ENCODE results near the gene CUL2.
"Not testable (repeated sequence)": the region's sequence is repeated elsewhere in the genome, so short reads cannot be mapped to it uniquely, and the experiment has no call there.

Gene CUL2

GRCh38 chr10:35059481-35059880, 30.7 kb downstream of the CUL2 start:
- intact Hi-C loops (cut with micrococcal nuclease): no loop called here
- H3K4me3 Mint-ChIP-seq: no peak overlapping the region
- H3K27ac Mint-ChIP-seq: no peak overlapping the region
- H3K9me3 Mint-ChIP-seq: no peaks in the 10 kb centered on the region
- no peaks in the 10 kb centered on the region for H3K4me1 Mint-ChIP-seq (ENCODE audit: low read depth)
- H3K27me3 Mint-ChIP-seq: no peaks in the 10 kb centered on the region
- H3K36me3 Mint-ChIP-seq (ENCODE audit: low read depth): peaks cover 80% of the 10 kb centered on the region

GRCh38 chr10:35058686-35059085, 31.5 kb downstream of the CUL2 start:
- no peaks in the 10 kb centered on the region for H3K27me3 Mint-ChIP-seq
- no peak overlapping the region for H3K27ac Mint-ChIP-seq
- H3K4me1 Mint-ChIP-seq (ENCODE audit: low read depth): no peaks in the 10 kb centered on the region
- intact Hi-C loops (cut with micrococcal nuclease): no loop called here
- H3K4me3 Mint-ChIP-seq: no peak overlapping the region
- peaks cover 80% of the 10 kb centered on the region for H3K36me3 Mint-ChIP-seq (ENCODE audit: low read depth)
- H3K9me3 Mint-ChIP-seq: no peaks in the 10 kb centered on the region

DNA sequence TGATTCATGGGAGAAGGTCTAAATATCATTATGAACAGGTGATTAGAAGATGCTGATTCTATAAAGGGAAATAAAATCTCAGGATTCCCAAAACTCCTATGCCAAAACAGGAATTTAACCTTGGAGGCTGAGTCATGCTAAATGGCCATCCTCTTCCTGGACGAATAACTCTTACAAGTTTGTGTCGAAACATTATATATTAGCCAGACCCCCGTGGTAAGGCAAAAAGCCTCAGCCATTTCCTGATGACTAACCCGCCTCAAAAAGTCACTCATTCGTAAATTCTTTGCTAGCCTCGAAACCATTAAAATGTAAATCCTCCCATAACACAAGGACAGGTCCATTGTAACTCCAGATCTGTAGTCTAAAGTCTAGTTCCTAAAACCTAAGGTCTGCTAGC, 32.0 kb downstream of the CUL2 start:
- H3K36me3 Mint-ChIP-seq (ENCODE audit: low read depth): peaks cover 84% of the 10 kb centered on the region
- H3K9me3 Mint-ChIP-seq: no peaks in the 10 kb centered on the region
- H3K27ac Mint-ChIP-seq: no peak overlapping the region
- intact Hi-C loops (cut with micrococcal nuclease): no loop called here
- H3K4me1 Mint-ChIP-seq (ENCODE audit: low read depth): no peaks in the 10 kb centered on the region
- H3K27me3 Mint-ChIP-seq: no peaks in the 10 kb centered on the region
- H3K4me3 Mint-ChIP-seq: no peak overlapping the region

DNA sequence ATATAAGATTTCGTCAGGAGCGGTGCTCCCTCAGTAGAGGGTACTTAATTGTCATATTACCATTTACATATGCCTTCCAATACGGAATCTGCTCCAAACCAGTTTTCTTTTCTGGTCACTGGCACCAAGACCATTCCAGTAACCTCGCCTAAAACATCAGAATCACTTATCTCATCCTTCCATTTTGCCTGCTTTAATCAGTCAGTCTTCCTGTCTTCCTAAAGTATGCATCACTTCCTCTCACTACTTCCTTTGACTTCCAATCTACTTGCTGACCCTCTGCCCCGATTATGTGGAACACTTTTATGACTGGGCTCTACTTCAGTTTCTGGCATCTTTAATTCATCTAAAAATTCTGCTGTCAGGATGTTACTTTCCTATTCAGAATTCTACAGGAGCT, 33.5 kb downstream of the CUL2 start:
- Mint-ChIP-seq H3K9me3 (no peaks in the 10 kb centered on the region), H3K36me3 (ENCODE audit: low read depth) (peaks cover 87% of the 10 kb centered on the region)

DNA sequence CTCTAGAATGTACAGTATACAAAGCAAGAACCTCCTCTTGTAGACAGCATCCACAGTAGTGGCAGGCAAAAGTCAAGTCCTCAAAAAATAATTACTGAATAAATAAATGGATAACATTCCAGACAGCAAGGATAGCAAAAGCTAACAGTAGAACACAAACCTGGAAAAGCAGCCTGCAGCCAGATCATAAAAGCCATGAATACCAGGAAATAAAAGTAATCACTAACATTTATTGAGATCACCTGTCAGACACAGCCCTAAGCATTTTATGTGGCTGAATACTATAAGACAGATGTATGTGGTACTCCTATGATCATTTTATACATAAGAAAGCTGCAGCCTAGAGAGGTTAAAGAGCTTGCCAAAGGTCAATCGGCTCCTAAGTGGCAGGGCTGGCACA, 34.0 kb downstream of the CUL2 start:
- H3K4me1 Mint-ChIP-seq (ENCODE audit: low read depth): no peaks in the 10 kb centered on the region
- no peak overlapping the region for H3K27ac Mint-ChIP-seq
- intact Hi-C loops (cut with micrococcal nuclease): no loop called here
- peaks cover 87% of the 10 kb centered on the region for H3K36me3 Mint-ChIP-seq (ENCODE audit: low read depth)
- H3K9me3 Mint-ChIP-seq: no peaks in the 10 kb centered on the region
- H3K27me3 Mint-ChIP-seq: no peaks in the 10 kb centered on the region
- H3K4me3 Mint-ChIP-seq: no peak overlapping the region

More for the DNA sequence above, 33.5 kb downstream of the CUL2 start:
- Mint-ChIP-seq H3K4me1 (ENCODE audit: low read depth) (no peaks in the 10 kb centered on the region), H3K27me3 (no peaks in the 10 kb centered on the region), H3K27ac (no peak overlapping the region), H3K4me3 (no peak overlapping the region)
- intact Hi-C loops (cut with micrococcal nuclease): no loop called here

- Mint-ChIP-seq H3K4me3 (no peak overlapping the region), H3K9me3 (no peaks in the 10 kb centered on the region), H3K36me3 (ENCODE audit: low read depth) (peaks cover 75% of the 10 kb centered on the region), H3K4me1 (ENCODE audit: low read depth) (peaks cover 11% of the 10 kb centered on the region), H3K27ac (no peak overlapping the region), H3K27me3 (no peaks in the 10 kb centered on the region)
- intact Hi-C loops (cut with micrococcal nuclease): no loop called here
Measured at GRCh38 chr10:35050568-35050967, 39.6 kb downstream of the CUL2 start.

DNA sequence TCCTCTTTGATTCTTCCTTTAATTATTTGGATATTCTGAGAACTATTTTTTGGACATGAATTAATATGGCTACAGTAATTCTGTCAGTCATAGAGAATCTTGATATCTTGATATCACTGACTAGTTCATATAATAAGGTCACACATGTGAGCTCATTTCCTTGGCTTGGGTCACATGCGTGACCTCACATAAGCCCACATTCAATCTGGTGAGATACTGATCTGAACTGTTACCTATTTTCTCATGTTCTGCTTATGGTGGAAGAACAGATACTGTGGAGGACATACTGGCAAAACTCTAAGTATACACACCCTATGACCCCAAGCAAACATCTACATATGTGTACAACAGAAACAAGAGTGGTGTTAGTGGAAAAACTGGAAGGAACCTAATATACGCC, 44.1 kb downstream of the CUL2 start:
- H3K27ac Mint-ChIP-seq: no peak overlapping the region
- peaks cover 19% of the 10 kb centered on the region for H3K4me1 Mint-ChIP-seq (ENCODE audit: low read depth)
- no peaks in the 10 kb centered on the region for H3K9me3 Mint-ChIP-seq
- no peak overlapping the region for H3K4me3 Mint-ChIP-seq
- no peaks in the 10 kb centered on the region for H3K27me3 Mint-ChIP-seq
- intact Hi-C loops (cut with micrococcal nuclease): no loop called here
- H3K36me3 Mint-ChIP-seq (ENCODE audit: low read depth): peaks cover 79% of the 10 kb centered on the region

GRCh38 chr10:35045275-35045674, 44.9 kb downstream of the CUL2 start:
- not testable (repeated sequence) for H3K27me3 Mint-ChIP-seq, H3K27ac Mint-ChIP-seq, H3K4me3 Mint-ChIP-seq, H3K9me3 Mint-ChIP-seq
- Mint-ChIP-seq H3K36me3 (ENCODE audit: low read depth) (peaks cover 79% of the 10 kb centered on the region), H3K4me1 (ENCODE audit: low read depth) (peaks cover 19% of the 10 kb centered on the region)
- intact Hi-C loops (cut with micrococcal nuclease): loop anchor here (2.0 kb wide), 1 partner anchor 20 kb away; no protein-coding TSS in a partner anchor

DNA sequence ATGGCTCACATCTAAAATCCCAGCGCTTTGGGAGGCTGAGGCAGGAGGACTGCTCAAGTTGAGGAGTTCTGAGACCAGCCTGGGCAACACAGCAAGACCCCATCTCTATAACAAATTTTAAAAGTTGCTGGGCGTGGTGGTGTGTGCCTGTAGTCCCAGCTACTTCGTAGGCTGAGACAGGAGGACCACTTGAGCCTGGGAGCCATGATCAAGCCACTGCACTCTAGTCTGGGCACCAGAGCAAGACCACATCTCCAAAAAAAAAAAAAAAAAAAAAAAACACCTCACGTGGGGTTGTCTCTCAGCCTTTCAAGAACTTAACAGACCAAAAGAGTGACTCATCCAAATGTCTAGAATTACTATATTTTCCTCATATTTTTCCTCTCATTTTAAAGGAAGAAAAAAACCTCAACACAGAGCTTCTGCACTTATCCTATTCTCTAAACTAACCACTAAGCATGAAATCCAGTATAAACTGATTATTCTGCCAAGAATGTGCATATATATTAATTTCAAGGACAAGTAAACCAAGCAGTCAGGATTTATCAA, 46.3 kb downstream of the CUL2 start:
- peaks cover 79% of the 10 kb centered on the region for H3K36me3 Mint-ChIP-seq (ENCODE audit: low read depth)
- peaks cover 12% of the 10 kb centered on the region for H3K4me1 Mint-ChIP-seq (ENCODE audit: low read depth)
- intact Hi-C loops (cut with micrococcal nuclease): loop anchor here (2.0 kb wide), 1 partner anchor 19 kb away; no protein-coding TSS in a partner anchor
- no peak overlapping the region for H3K4me3 Mint-ChIP-seq
- H3K27ac Mint-ChIP-seq: no peak overlapping the region
- H3K9me3 Mint-ChIP-seq: no peaks in the 10 kb centered on the region
- H3K27me3 Mint-ChIP-seq: no peaks in the 10 kb centered on the region

GRCh38 chr10:35042783-35043182, 47.4 kb downstream of the CUL2 start:
- Mint-ChIP-seq H3K36me3 (ENCODE audit: low read depth) (peaks cover 82% of the 10 kb centered on the region), H3K4me1 (ENCODE audit: low read depth) (peaks cover 8% of the 10 kb centered on the region), H3K9me3 (no peaks in the 10 kb centered on the region)

DNA sequence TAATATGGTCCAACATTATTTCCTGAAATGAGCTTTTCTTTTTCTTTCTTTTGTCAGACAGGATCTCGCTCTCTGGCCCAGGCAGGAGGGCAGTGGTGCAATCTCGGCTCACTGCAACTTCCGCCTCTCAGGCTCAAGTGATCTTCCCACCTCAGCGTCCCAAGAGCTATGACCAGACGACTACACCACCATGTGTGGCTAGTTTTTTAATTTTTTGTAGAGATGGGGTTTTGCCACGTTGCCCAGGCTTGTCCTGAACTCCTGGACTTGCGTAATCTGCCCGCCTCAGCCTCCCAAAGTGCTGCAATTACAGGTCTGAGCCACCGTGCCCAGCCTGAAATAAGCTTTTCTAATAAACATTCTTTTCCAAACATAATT, 48.6 kb downstream of the CUL2 start:
- no peaks in the 10 kb centered on the region for H3K9me3 Mint-ChIP-seq
- peaks cover 82% of the 10 kb centered on the region for H3K36me3 Mint-ChIP-seq (ENCODE audit: low read depth)
- no peak overlapping the region for H3K27ac Mint-ChIP-seq
- H3K27me3 Mint-ChIP-seq: no peaks in the 10 kb centered on the region
- no peak overlapping the region for H3K4me3 Mint-ChIP-seq
- peaks cover 8% of the 10 kb centered on the region for H3K4me1 Mint-ChIP-seq (ENCODE audit: low read depth)
- intact Hi-C loops (cut with micrococcal nuclease): no loop called here

More at GRCh38 chr10:35042783-35043182, 47.4 kb downstream of the CUL2 start:
- no peaks in the 10 kb centered on the region for H3K27me3 Mint-ChIP-seq
- intact Hi-C loops (cut with micrococcal nuclease): no loop called here
- no peak overlapping the region for H3K27ac Mint-ChIP-seq
- H3K4me3 Mint-ChIP-seq: no peak overlapping the region

DNA sequence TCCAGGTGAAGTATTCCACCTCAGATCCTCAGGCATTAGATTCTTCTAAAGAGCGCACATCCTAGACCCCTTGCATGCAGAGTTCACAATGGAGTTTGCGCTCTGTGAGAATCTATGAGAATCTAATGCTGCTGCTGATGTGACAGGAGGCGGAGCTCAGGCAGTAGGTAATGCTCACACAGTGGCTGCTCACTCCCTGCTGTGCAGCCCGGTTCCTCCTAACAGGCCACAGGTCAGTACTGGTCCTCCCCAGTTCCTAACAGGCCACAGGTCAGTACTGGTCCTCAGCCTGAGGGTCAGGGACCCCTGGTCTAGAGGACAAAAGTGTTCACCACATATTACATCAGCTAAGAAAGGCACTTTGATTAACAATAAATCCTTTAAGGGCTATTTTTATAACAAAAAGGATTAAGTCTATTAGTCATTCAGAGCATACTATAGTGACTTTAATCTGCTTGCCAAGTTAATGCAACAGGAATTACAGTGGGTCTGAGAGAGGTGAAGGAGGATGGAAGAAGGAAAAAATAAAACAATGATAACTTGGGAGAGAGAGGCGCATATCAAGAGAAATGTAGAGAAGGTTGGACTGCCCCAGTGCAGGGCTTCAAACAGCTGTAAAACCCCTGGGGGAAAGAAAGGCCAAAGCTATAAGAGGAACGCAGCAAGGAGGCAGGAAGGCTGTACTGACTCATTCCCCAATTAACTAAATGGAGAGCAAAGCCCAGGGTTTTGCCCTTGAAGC, 49.2 kb downstream of the CUL2 start:
- Mint-ChIP-seq H3K4me1 (ENCODE audit: low read depth) (peaks cover 8% of the 10 kb centered on the region), H3K27me3 (no peaks in the 10 kb centered on the region), H3K36me3 (ENCODE audit: low read depth) (peaks cover 82% of the 10 kb centered on the region), H3K27ac (no peak overlapping the region), H3K4me3 (no peak overlapping the region), H3K9me3 (no peaks in the 10 kb centered on the region)
- intact Hi-C loops (cut with micrococcal nuclease): no loop called here

DNA sequence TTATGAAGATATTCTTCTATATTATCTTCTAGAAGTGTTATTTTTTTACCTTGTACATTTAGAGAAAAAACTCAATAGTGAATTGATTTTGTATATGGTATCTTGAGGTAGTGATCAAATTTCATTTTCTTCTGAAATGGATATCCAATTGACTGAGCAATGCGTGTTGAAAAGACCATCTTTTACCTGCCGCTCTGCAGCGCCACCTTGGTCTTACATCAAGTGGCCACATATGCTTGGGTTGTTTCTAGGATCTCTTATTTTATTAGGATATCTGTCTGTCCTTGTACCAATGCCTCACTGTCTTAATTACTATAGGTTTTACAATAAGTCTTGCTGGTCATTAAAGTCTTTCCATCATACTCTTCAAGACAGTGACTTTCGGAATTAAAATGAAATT, 53.0 kb downstream of the CUL2 start:
- Mint-ChIP-seq H3K4me3 (no peak overlapping the region), H3K27ac (no peak overlapping the region), H3K4me1 (ENCODE audit: low read depth) (peaks cover 3% of the 10 kb centered on the region), H3K27me3 (no peaks in the 10 kb centered on the region), H3K9me3 (no peaks in the 10 kb centered on the region), H3K36me3 (ENCODE audit: low read depth) (peaks cover 85% of the 10 kb centered on the region)
- intact Hi-C loops (cut with micrococcal nuclease): no loop called here

DNA sequence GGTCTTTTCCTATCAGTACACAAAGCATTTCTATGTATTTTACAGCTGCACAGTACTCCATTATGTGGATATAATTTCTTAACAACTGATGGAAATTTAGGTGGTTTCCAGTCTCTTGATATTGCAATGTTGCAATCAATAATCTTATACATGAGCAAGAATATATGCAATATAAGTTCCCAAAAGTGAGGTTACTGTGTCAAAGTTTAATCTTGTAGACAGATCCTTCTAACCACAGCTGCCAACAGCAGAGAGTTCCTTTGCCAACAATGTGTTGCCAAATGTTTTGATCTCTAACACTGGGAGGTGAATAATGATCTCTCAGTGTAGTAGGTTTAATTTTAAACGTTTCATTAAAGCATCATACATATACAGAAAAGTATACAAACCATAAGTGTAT, 54.5 kb downstream of the CUL2 start:
- Mint-ChIP-seq H3K27ac (no peak overlapping the region), H3K27me3 (no peaks in the 10 kb centered on the region), H3K36me3 (ENCODE audit: low read depth) (peaks cover 74% of the 10 kb centered on the region), H3K9me3 (no peaks in the 10 kb centered on the region), H3K4me3 (no peak overlapping the region), H3K4me1 (ENCODE audit: low read depth) (no peaks in the 10 kb centered on the region)
- intact Hi-C loops (cut with micrococcal nuclease): no loop called here

DNA sequence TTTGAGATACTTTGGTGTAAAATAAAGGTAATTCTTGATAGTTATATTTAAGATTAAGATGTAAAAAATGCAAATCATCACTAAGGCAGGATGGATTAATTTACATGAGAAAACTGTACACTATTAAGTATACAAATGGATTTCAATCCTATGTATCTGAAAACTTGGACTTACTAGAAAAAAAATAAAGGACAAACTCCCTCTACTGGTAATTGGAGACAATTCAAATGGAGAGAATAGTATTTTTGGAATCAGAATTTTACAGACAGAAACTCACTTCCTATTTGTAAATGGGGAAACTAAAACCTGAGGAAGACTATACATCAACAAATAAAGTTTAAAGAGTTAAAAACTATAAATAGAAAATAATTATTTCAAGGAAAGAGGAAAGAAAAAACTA, 62.6 kb downstream of the CUL2 start:
- no peaks in the 10 kb centered on the region for H3K9me3 Mint-ChIP-seq
- no peaks in the 10 kb centered on the region for H3K27me3 Mint-ChIP-seq
- H3K36me3 Mint-ChIP-seq (ENCODE audit: low read depth): peaks cover 75% of the 10 kb centered on the region
- intact Hi-C loops (cut with micrococcal nuclease): no loop called here
- no peak overlapping the region for H3K27ac Mint-ChIP-seq
- H3K4me3 Mint-ChIP-seq: no peak overlapping the region
- H3K4me1 Mint-ChIP-seq (ENCODE audit: low read depth): no peaks in the 10 kb centered on the region

All from dendritic cell treated with granulocyte-macrophage colony-stimulating factor and Interleukin-4, amounts not matched to agents 40 ng/mL and 50 ng/mL, for 4 days (primary cell).